ENCODE measurements around the gene PCYT2. TPM values are rescaled to one million over a fixed set of nuclear protein-coding genes. Genes with fewer than 3 reads are reported as not detected.

Gene PCYT2
- 19.4 TPM for total RNA-seq
- 37.4 TPM for polyA plus RNA-seq
- long read RNA-seq, donor 1: 0 reads
- long read RNA-seq, donor 2, full-length matches to known transcripts: 10 of 10 reads
- long read RNA-seq, donor 2, partial matches to known transcripts: 0 of 10 reads
- long read RNA-seq, donor 2, other reads (novel, unspliced or antisense): 0 of 10 reads
- long read RNA-seq, donor 3, full-length matches to known transcripts: 12 of 12 reads
- long read RNA-seq, donor 3, partial matches to known transcripts: 0 of 12 reads
- long read RNA-seq, donor 3, other reads (novel, unspliced or antisense): 0 of 12 reads
- long read RNA-seq, donor 4, full-length matches to known transcripts: 2 of 2 reads
- long read RNA-seq, donor 4, partial matches to known transcripts: 0 of 2 reads
- long read RNA-seq, donor 4, other reads (novel, unspliced or antisense): 0 of 2 reads
- long read RNA-seq, donor 5, full-length matches to known transcripts: 14 of 14 reads
- long read RNA-seq, donor 5, partial matches to known transcripts: 0 of 14 reads
- long read RNA-seq, donor 5, other reads (novel, unspliced or antisense): 0 of 14 reads
- long read RNA-seq, donor 6, full-length matches to known transcripts: 3 of 3 reads
- long read RNA-seq, donor 6, partial matches to known transcripts: 0 of 3 reads
- long read RNA-seq, donor 6, other reads (novel, unspliced or antisense): 0 of 3 reads
- long read RNA-seq, donor 7, full-length matches to known transcripts: 3 of 3 reads
- long read RNA-seq, donor 7, partial matches to known transcripts: 0 of 3 reads
- long read RNA-seq, donor 7, other reads (novel, unspliced or antisense): 0 of 3 reads
- long read RNA-seq, donor 8, full-length matches to known transcripts: 1 of 1 reads
- long read RNA-seq, donor 8, partial matches to known transcripts: 0 of 1 reads
- long read RNA-seq, donor 8, other reads (novel, unspliced or antisense): 0 of 1 reads
- long read RNA-seq, donor 9, full-length matches to known transcripts: 5 of 5 reads
- long read RNA-seq, donor 9, partial matches to known transcripts: 0 of 5 reads
- long read RNA-seq, donor 9, other reads (novel, unspliced or antisense): 0 of 5 reads
- long read RNA-seq, donor 10, full-length matches to known transcripts: 5 of 5 reads
- long read RNA-seq, donor 10, partial matches to known transcripts: 0 of 5 reads
- long read RNA-seq, donor 10, other reads (novel, unspliced or antisense): 0 of 5 reads

DNA sequence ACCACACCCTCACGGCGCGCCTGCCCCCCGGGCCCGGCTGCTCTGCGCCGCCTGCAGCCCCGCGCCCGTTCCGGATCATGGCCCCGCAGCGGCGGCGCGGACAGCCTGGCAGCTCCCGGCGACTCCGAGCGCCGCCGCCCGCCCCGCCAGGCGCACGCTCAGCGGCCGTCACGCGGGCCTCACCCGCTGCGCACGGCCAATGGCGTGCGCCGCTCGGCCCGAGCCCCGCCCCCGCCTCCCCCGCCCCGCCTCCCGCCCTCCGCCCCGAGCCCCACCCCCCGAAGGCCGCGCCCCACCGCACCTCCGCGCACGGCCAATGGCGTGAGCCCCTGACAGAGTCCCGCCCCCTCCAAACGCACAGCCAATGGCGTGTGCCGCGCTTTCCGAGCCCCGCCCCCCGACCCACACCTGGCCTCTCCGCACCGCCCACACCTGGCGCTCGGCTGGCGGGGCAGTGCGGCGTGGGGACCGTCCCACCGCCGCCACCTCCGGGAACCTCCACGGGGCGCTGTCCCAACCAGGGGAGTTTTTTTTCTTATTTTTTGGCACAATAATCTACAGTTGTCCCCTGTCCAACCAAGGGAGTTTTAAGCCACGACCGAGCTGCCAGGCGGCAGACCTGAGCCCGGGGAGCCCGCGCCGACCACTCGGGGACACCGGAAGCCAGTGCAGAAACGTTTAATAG, at the start of gene PCYT2:
TSS of gene PCYT2 (minus strand) at position 123 of the 685 bp plus-strand sequence. CDS start at position 79, 44 bp downstream.
- Histone ChIP-seq H3K4me1 (ENCODE audit: control insufficient read depth in 2 of 2, insufficient read depth in 2 of 2, low read length in 2 of 2) (peaks cover 11 to 19% of the 10 kb centered on the region in 2 donors), H3K4me3 (ENCODE audit: low read length in 2 of 2) (peak within 1 kb of the TSS; percentile 62 to 72), H3K27ac (ENCODE audit: low read depth in 1 of 2, low read length in 1 of 2) (no peak within 1 kb of the TSS), H3K27me3 (ENCODE audit: control insufficient read depth in 2 of 2, insufficient read depth in 1 of 2, low read length in 1 of 2) (peaks cover 0 to 9% of the 10 kb centered on the region in 2 donors), H3K36me3 (ENCODE audit: control insufficient read depth in 2 of 2, insufficient read depth in 2 of 2, low read length in 1 of 2) (peaks cover 50 to 58% of the 10 kb centered on the region in 2 donors), H3K9me3 (ENCODE audit: control insufficient read depth in 2 of 2, insufficient read depth in 1 of 2, low read length in 1 of 2) (peaks cover 0 to 4% of the 10 kb centered on the region in 2 donors)
- peak in 8 of 9 donors; percentile 65 to 91 (median 80) for DNase-seq (ENCODE audit: low read depth in 6 of 9, low spot score in 9 of 9)
- 7% methylated on average over 83 of the region's 84 CpGs for WGBS

GRCh38 chr17:81960130-81960958, 49.1 kb upstream of the PCYT2 start:
- Histone ChIP-seq H3K4me3 (ENCODE audit: low read length in 2 of 2) (peak overlapping the region in 1 of 2 donors; percentile 49), H3K4me1 (ENCODE audit: control insufficient read depth in 2 of 2, insufficient read depth in 2 of 2, low read length in 2 of 2) (peaks cover 7 to 11% of the 10 kb centered on the region in 2 donors), H3K27me3 (ENCODE audit: control insufficient read depth in 2 of 2, insufficient read depth in 1 of 2, low read length in 1 of 2) (peaks cover 68 to 86% of the 10 kb centered on the region in 2 donors), H3K9me3 (ENCODE audit: control insufficient read depth in 2 of 2, insufficient read depth in 1 of 2, low read length in 1 of 2) (no peaks in the 10 kb centered on the region), H3K36me3 (ENCODE audit: control insufficient read depth in 2 of 2, insufficient read depth in 2 of 2, low read length in 1 of 2) (no peaks in the 10 kb centered on the region), H3K27ac (ENCODE audit: low read depth in 1 of 2, low read length in 1 of 2) (no peak overlapping the region)
- WGBS: 8% methylated on average over 98 of the region's 98 CpGs
- DNase-seq (ENCODE audit: low read depth in 6 of 9, low spot score in 9 of 9): no peak

- Histone ChIP-seq H3K4me1 (ENCODE audit: control insufficient read depth in 2 of 2, insufficient read depth in 2 of 2, low read length in 2 of 2) (peaks cover 7 to 11% of the 10 kb centered on the region in 2 donors), H3K4me3 (ENCODE audit: low read length in 2 of 2) (peak overlapping the region; percentile 16 to 49), H3K27ac (ENCODE audit: low read depth in 1 of 2, low read length in 1 of 2) (no peak overlapping the region), H3K9me3 (ENCODE audit: control insufficient read depth in 2 of 2, insufficient read depth in 1 of 2, low read length in 1 of 2) (peaks cover 0 to 1% of the 10 kb centered on the region in 2 donors), H3K36me3 (ENCODE audit: control insufficient read depth in 2 of 2, insufficient read depth in 2 of 2, low read length in 1 of 2) (no peaks in the 10 kb centered on the region), H3K27me3 (ENCODE audit: control insufficient read depth in 2 of 2, insufficient read depth in 1 of 2, low read length in 1 of 2) (peaks cover 66 to 79% of the 10 kb centered on the region in 2 donors)
- WGBS: 3% methylated on average over 112 of the region's 112 CpGs
- peak in 6 of 9 donors; percentile 49 to 83 (median 70) for DNase-seq (ENCODE audit: low read depth in 6 of 9, low spot score in 9 of 9)
Measured at GRCh38 chr17:81959362-81960129, 48.3 kb upstream of the PCYT2 start.

- Histone ChIP-seq H3K27ac (ENCODE audit: low read depth in 1 of 2, low read length in 1 of 2) (no peak overlapping the region), H3K36me3 (ENCODE audit: control insufficient read depth in 2 of 2, insufficient read depth in 2 of 2, low read length in 1 of 2) (no peaks in the 10 kb centered on the region), H3K4me3 (ENCODE audit: low read length in 2 of 2) (no peak overlapping the region), H3K4me1 (ENCODE audit: control insufficient read depth in 2 of 2, insufficient read depth in 2 of 2, low read length in 2 of 2) (peaks cover 7 to 11% of the 10 kb centered on the region in 2 donors), H3K27me3 (ENCODE audit: control insufficient read depth in 2 of 2, insufficient read depth in 1 of 2, low read length in 1 of 2) (peaks cover 58 to 77% of the 10 kb centered on the region in 2 donors), H3K9me3 (ENCODE audit: control insufficient read depth in 2 of 2, insufficient read depth in 1 of 2, low read length in 1 of 2) (peaks cover 0 to 1% of the 10 kb centered on the region in 2 donors)
- DNase-seq (ENCODE audit: low read depth in 6 of 9, low spot score in 9 of 9): no peak
- 78% methylated on average over 15 of the region's 15 CpGs for WGBS
Measured at GRCh38 chr17:81958633-81959342, 47.6 kb upstream of the PCYT2 start.

GRCh38 chr17:81957691-81958432, 46.7 kb upstream of the PCYT2 start:
- no peak overlapping the region for H3K27ac ChIP-seq (ENCODE audit: low read depth in 1 of 2, low read length in 1 of 2)
- H3K4me3 ChIP-seq (ENCODE audit: low read length in 2 of 2): no peak overlapping the region
- peaks cover 0 to 1% of the 10 kb centered on the region in 2 donors for H3K9me3 ChIP-seq (ENCODE audit: control insufficient read depth in 2 of 2, insufficient read depth in 1 of 2, low read length in 1 of 2)
- 96% methylated on average over 19 of the region's 19 CpGs for WGBS
- peaks cover 8 to 11% of the 10 kb centered on the region in 2 donors for H3K4me1 ChIP-seq (ENCODE audit: control insufficient read depth in 2 of 2, insufficient read depth in 2 of 2, low read length in 2 of 2)
- H3K36me3 ChIP-seq (ENCODE audit: control insufficient read depth in 2 of 2, insufficient read depth in 2 of 2, low read length in 1 of 2): no peaks in the 10 kb centered on the region
- peaks cover 51 to 71% of the 10 kb centered on the region in 2 donors for H3K27me3 ChIP-seq (ENCODE audit: control insufficient read depth in 2 of 2, insufficient read depth in 1 of 2, low read length in 1 of 2)
- no peak for DNase-seq (ENCODE audit: low read depth in 6 of 9, low spot score in 9 of 9)

DNA sequence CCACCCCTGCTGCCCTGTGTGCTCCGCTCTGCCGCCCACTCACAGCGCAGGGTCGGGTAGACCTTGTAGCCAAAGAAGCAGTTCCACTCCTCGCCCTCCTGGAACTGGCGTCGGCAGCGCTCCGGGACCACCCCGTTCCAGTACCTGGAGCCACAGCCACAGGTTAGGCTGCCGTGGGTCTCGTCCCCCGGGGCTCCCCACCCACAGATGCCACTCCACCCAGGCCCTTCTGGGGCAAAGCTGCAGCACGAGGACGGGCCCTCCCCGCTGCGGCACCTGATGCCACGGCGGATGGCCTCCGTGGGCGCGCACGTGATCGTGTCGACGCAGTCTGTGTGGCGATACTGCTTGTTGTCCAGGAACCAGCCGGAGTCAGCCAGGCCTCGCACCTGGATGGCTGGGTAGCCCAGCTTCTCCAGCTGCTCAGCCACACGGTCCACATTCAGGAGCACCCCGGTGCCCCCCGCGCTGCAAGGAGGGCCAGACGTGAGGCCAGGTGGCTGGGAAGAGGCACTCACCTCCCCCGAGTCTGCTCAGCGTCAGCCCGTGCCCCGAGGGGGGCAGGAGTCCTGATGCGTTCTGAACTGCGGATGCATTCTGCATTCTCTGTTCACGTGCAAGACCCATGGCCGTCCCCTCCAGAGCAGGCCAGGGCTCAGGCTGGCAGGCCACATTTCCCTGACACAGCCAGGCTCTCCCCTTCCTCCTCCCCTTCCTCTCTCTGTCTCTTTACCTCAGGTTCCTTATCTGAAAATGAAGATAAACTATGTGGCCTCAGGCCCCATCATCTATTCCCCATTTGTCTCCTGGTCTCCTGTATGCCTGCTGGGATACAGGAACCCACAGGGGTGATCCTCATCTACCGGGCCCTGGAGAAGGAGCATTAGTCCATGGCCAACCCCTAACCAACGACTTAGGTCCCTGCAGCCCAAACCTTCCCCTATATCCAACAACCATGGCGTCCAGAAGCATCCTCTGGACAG, 45.7 kb upstream of the PCYT2 start:
- Histone ChIP-seq H3K4me1 (ENCODE audit: control insufficient read depth in 2 of 2, insufficient read depth in 2 of 2, low read length in 2 of 2) (peaks cover 11% of the 10 kb centered on the region in 2 donors), H3K27me3 (ENCODE audit: control insufficient read depth in 2 of 2, insufficient read depth in 1 of 2, low read length in 1 of 2) (peaks cover 42 to 66% of the 10 kb centered on the region in 2 donors), H3K4me3 (ENCODE audit: low read length in 2 of 2) (no peak overlapping the region), H3K9me3 (ENCODE audit: control insufficient read depth in 2 of 2, insufficient read depth in 1 of 2, low read length in 1 of 2) (peaks cover 0 to 2% of the 10 kb centered on the region in 2 donors), H3K36me3 (ENCODE audit: control insufficient read depth in 2 of 2, insufficient read depth in 2 of 2, low read length in 1 of 2) (no peaks in the 10 kb centered on the region), H3K27ac (ENCODE audit: low read depth in 1 of 2, low read length in 1 of 2) (no peak overlapping the region)
- DNase-seq (ENCODE audit: low read depth in 6 of 9, low spot score in 9 of 9): no peak
- 92% methylated on average over 45 of the region's 45 CpGs for WGBS
